Choroid plexus epithelial cell (primary cell): ENCODE data around the gene ZFTA.

Source experiments
- DNase-seq: peaks from one replicate; pipeline ENCODE4 v3.0.0-alpha.2; 2010; ENCODE audit warnings: low read depth
- H3K4me3 ChIP-seq: 2 replicates; pipeline ENCODE4 v1.5.1; 2011; ENCODE audit warnings: low read depth, mild to moderate bottlenecking, control low read depth, low read length, moderate library complexity
- CTCF ChIP-seq: conservative IDR thresholded peaks from 2 replicates; pipeline ENCODE4 v1.5.1; 2011; ENCODE audit warnings: low read depth, mild to moderate bottlenecking, control low read depth, inconsistent platforms, low read length, moderate library complexity

Gene ZFTA

GRCh38 chr11:63745304-63746170, 23.0 kb downstream of the ZFTA start:
- no peak for DNase-seq
- peak; percentile 35 for TF ChIP-seq CTCF
- H3K4me3 ChIP-seq = no peak overlapping the region

GRCh38 chr11:63738720-63739360, 29.7 kb downstream of the ZFTA start:
- H3K4me3 ChIP-seq = no peak overlapping the region
- TF ChIP-seq CTCF = peak; percentile 90
- peak; percentile 92 for DNase-seq

GRCh38 chr11:63737718-63738117, 30.9 kb downstream of the ZFTA start:
- no peak for DNase-seq
- no peak for TF ChIP-seq CTCF
- no peak overlapping the region for H3K4me3 ChIP-seq

GRCh38 chr11:63736864-63737263, 31.7 kb downstream of the ZFTA start:
- no peak for TF ChIP-seq CTCF
- no peak overlapping the region for H3K4me3 ChIP-seq
- DNase-seq = no peak

GRCh38 chr11:63729326-63729725, 39.2 kb downstream of the ZFTA start:
- TF ChIP-seq CTCF = no peak
- H3K4me3 ChIP-seq = no peak overlapping the region
- DNase-seq = no peak

- no peak for TF ChIP-seq CTCF
- no peak for DNase-seq
- no peak overlapping the region for H3K4me3 ChIP-seq
Measured at GRCh38 chr11:63720611-63721010, 48.0 kb downstream of the ZFTA start.
